ENCODE results near the gene UBE2V1.
"Not testable (repeated sequence)": the region's sequence is repeated elsewhere in the genome, so short reads cannot be mapped to it uniquely, and the experiment has no call there.

Gene UBE2V1

GRCh38 chr20:50107796-50108331 is 5.1 kb downstream of the UBE2V1 start:
- Histone ChIP-seq H3K27ac (ENCODE audit: low read depth in 2 of 2, low read length in 2 of 2) (no peak overlapping the region), H3K27me3 (ENCODE audit: control insufficient read depth in 2 of 2, insufficient read depth in 2 of 2, low read length in 2 of 2) (no peaks in the 10 kb centered on the region), H3K36me3 (ENCODE audit: control insufficient read depth in 2 of 2, insufficient read depth in 2 of 2, low read length in 2 of 2) (peaks cover 0 to 3% of the 10 kb centered on the region in 2 donors), H3K9me3 (ENCODE audit: control insufficient read depth in 2 of 2, low read length in 2 of 2) (no peaks in the 10 kb centered on the region), H3K4me1 (ENCODE audit: control insufficient read depth in 2 of 2, insufficient read depth in 2 of 2, low read length in 2 of 2) (peaks cover 40 to 41% of the 10 kb centered on the region in 2 donors), H3K4me3 (ENCODE audit: low read length in 2 of 2) (no peak overlapping the region), H3K9ac (ENCODE audit: low read depth in 1 of 2, low read length in 2 of 2) (no peak overlapping the region)

GRCh38 chr20:50107086-50107660 is 5.8 kb downstream of the UBE2V1 start:
- H3K4me1 ChIP-seq (ENCODE audit: control insufficient read depth in 2 of 2, insufficient read depth in 2 of 2, low read length in 2 of 2): peaks cover 38 to 39% of the 10 kb centered on the region in 2 donors
- no peak overlapping the region for H3K27ac ChIP-seq (ENCODE audit: low read depth in 2 of 2, low read length in 2 of 2)
- no peaks in the 10 kb centered on the region for H3K9me3 ChIP-seq (ENCODE audit: control insufficient read depth in 2 of 2, low read length in 2 of 2)

GRCh38 chr20:50106669-50107068 is 6.3 kb downstream of the UBE2V1 start:
- H3K36me3 ChIP-seq (ENCODE audit: control insufficient read depth in 2 of 2, insufficient read depth in 2 of 2, low read length in 2 of 2); H3K9ac ChIP-seq (ENCODE audit: low read depth in 1 of 2, low read length in 2 of 2); H3K27me3 ChIP-seq (ENCODE audit: control insufficient read depth in 2 of 2, insufficient read depth in 2 of 2, low read length in 2 of 2); H3K27ac ChIP-seq (ENCODE audit: low read depth in 2 of 2, low read length in 2 of 2); H3K9me3 ChIP-seq (ENCODE audit: control insufficient read depth in 2 of 2, low read length in 2 of 2); H3K4me3 ChIP-seq (ENCODE audit: low read length in 2 of 2): not testable (repeated sequence)
- H3K4me1 ChIP-seq (ENCODE audit: control insufficient read depth in 2 of 2, insufficient read depth in 2 of 2, low read length in 2 of 2): peaks cover 36% of the 10 kb centered on the region in 2 donors

More at GRCh38 chr20:50107086-50107660, 5.8 kb downstream of the UBE2V1 start:
- no peak overlapping the region for H3K9ac ChIP-seq (ENCODE audit: low read depth in 1 of 2, low read length in 2 of 2)
- no peaks in the 10 kb centered on the region for H3K27me3 ChIP-seq (ENCODE audit: control insufficient read depth in 2 of 2, insufficient read depth in 2 of 2, low read length in 2 of 2)
- no peak overlapping the region for H3K4me3 ChIP-seq (ENCODE audit: low read length in 2 of 2)
- peaks cover 0 to 3% of the 10 kb centered on the region in 2 donors for H3K36me3 ChIP-seq (ENCODE audit: control insufficient read depth in 2 of 2, insufficient read depth in 2 of 2, low read length in 2 of 2)

- H3K27ac ChIP-seq (ENCODE audit: low read depth in 2 of 2, low read length in 2 of 2); H3K36me3 ChIP-seq (ENCODE audit: control insufficient read depth in 2 of 2, insufficient read depth in 2 of 2, low read length in 2 of 2); H3K27me3 ChIP-seq (ENCODE audit: control insufficient read depth in 2 of 2, insufficient read depth in 2 of 2, low read length in 2 of 2); H3K9me3 ChIP-seq (ENCODE audit: control insufficient read depth in 2 of 2, low read length in 2 of 2); H3K4me3 ChIP-seq (ENCODE audit: low read length in 2 of 2); H3K9ac ChIP-seq (ENCODE audit: low read depth in 1 of 2, low read length in 2 of 2): not testable (repeated sequence)
- H3K4me1 ChIP-seq (ENCODE audit: control insufficient read depth in 2 of 2, insufficient read depth in 2 of 2, low read length in 2 of 2): peaks cover 11 to 19% of the 10 kb centered on the region in 2 donors
Measured at GRCh38 chr20:50103464-50104107, 9.4 kb downstream of the UBE2V1 start.

- not testable (repeated sequence) for H3K36me3 ChIP-seq (ENCODE audit: control insufficient read depth in 2 of 2, insufficient read depth in 2 of 2, low read length in 2 of 2); H3K27me3 ChIP-seq (ENCODE audit: control insufficient read depth in 2 of 2, insufficient read depth in 2 of 2, low read length in 2 of 2); H3K9ac ChIP-seq (ENCODE audit: low read depth in 1 of 2, low read length in 2 of 2); H3K27ac ChIP-seq (ENCODE audit: low read depth in 2 of 2, low read length in 2 of 2); H3K9me3 ChIP-seq (ENCODE audit: control insufficient read depth in 2 of 2, low read length in 2 of 2); H3K4me3 ChIP-seq (ENCODE audit: low read length in 2 of 2)
- H3K4me1 ChIP-seq (ENCODE audit: control insufficient read depth in 2 of 2, insufficient read depth in 2 of 2, low read length in 2 of 2): peaks cover 4 to 17% of the 10 kb centered on the region in 2 donors
Measured at GRCh38 chr20:50102551-50102950, 10.4 kb downstream of the UBE2V1 start.

GRCh38 chr20:50101887-50102286 is 11.1 kb downstream of the UBE2V1 start:
- Histone ChIP-seq H3K4me3 (ENCODE audit: low read length in 2 of 2) (no peak overlapping the region), H3K27me3 (ENCODE audit: control insufficient read depth in 2 of 2, insufficient read depth in 2 of 2, low read length in 2 of 2) (no peaks in the 10 kb centered on the region), H3K36me3 (ENCODE audit: control insufficient read depth in 2 of 2, insufficient read depth in 2 of 2, low read length in 2 of 2) (peaks cover 0 to 5% of the 10 kb centered on the region in 2 donors), H3K27ac (ENCODE audit: low read depth in 2 of 2, low read length in 2 of 2) (no peak overlapping the region), H3K4me1 (ENCODE audit: control insufficient read depth in 2 of 2, insufficient read depth in 2 of 2, low read length in 2 of 2) (peaks cover 4 to 17% of the 10 kb centered on the region in 2 donors), H3K9me3 (ENCODE audit: control insufficient read depth in 2 of 2, low read length in 2 of 2) (no peaks in the 10 kb centered on the region), H3K9ac (ENCODE audit: low read depth in 1 of 2, low read length in 2 of 2) (no peak overlapping the region)

- Histone ChIP-seq H3K4me3 (ENCODE audit: low read length in 2 of 2) (no peak overlapping the region), H3K9ac (ENCODE audit: low read depth in 1 of 2, low read length in 2 of 2) (no peak overlapping the region), H3K4me1 (ENCODE audit: control insufficient read depth in 2 of 2, insufficient read depth in 2 of 2, low read length in 2 of 2) (peaks cover 4 to 17% of the 10 kb centered on the region in 2 donors), H3K36me3 (ENCODE audit: control insufficient read depth in 2 of 2, insufficient read depth in 2 of 2, low read length in 2 of 2) (peaks cover 0 to 7% of the 10 kb centered on the region in 2 donors), H3K9me3 (ENCODE audit: control insufficient read depth in 2 of 2, low read length in 2 of 2) (no peaks in the 10 kb centered on the region), H3K27me3 (ENCODE audit: control insufficient read depth in 2 of 2, insufficient read depth in 2 of 2, low read length in 2 of 2) (no peaks in the 10 kb centered on the region), H3K27ac (ENCODE audit: low read depth in 2 of 2, low read length in 2 of 2) (no peak overlapping the region)
Measured at GRCh38 chr20:50101281-50101680, 11.7 kb downstream of the UBE2V1 start.

- H3K4me1 ChIP-seq (ENCODE audit: control insufficient read depth in 2 of 2, insufficient read depth in 2 of 2, low read length in 2 of 2): peaks cover 4 to 17% of the 10 kb centered on the region in 2 donors
- no peak overlapping the region for H3K27ac ChIP-seq (ENCODE audit: low read depth in 2 of 2, low read length in 2 of 2)
- H3K9me3 ChIP-seq (ENCODE audit: control insufficient read depth in 2 of 2, low read length in 2 of 2): no peaks in the 10 kb centered on the region
- peaks cover 7 to 14% of the 10 kb centered on the region in 2 donors for H3K36me3 ChIP-seq (ENCODE audit: control insufficient read depth in 2 of 2, insufficient read depth in 2 of 2, low read length in 2 of 2)
- no peaks in the 10 kb centered on the region for H3K27me3 ChIP-seq (ENCODE audit: control insufficient read depth in 2 of 2, insufficient read depth in 2 of 2, low read length in 2 of 2)
- H3K9ac ChIP-seq (ENCODE audit: low read depth in 1 of 2, low read length in 2 of 2): no peak overlapping the region
- no peak overlapping the region for H3K4me3 ChIP-seq (ENCODE audit: low read length in 2 of 2)
Measured at GRCh38 chr20:50100552-50100951, 12.4 kb downstream of the UBE2V1 start.

GRCh38 chr20:50099565-50099991 is 13.4 kb downstream of the UBE2V1 start:
- no peaks in the 10 kb centered on the region for H3K27me3 ChIP-seq (ENCODE audit: control insufficient read depth in 2 of 2, insufficient read depth in 2 of 2, low read length in 2 of 2)
- H3K36me3 ChIP-seq (ENCODE audit: control insufficient read depth in 2 of 2, insufficient read depth in 2 of 2, low read length in 2 of 2): peaks cover 15 to 24% of the 10 kb centered on the region in 2 donors
- peaks cover 4 to 17% of the 10 kb centered on the region in 2 donors for H3K4me1 ChIP-seq (ENCODE audit: control insufficient read depth in 2 of 2, insufficient read depth in 2 of 2, low read length in 2 of 2)
- H3K9ac ChIP-seq (ENCODE audit: low read depth in 1 of 2, low read length in 2 of 2): no peak overlapping the region
- H3K27ac ChIP-seq (ENCODE audit: low read depth in 2 of 2, low read length in 2 of 2): no peak overlapping the region
- H3K4me3 ChIP-seq (ENCODE audit: low read length in 2 of 2): no peak overlapping the region
- no peaks in the 10 kb centered on the region for H3K9me3 ChIP-seq (ENCODE audit: control insufficient read depth in 2 of 2, low read length in 2 of 2)

- Histone ChIP-seq H3K9me3 (ENCODE audit: control insufficient read depth in 2 of 2, low read length in 2 of 2) (no peaks in the 10 kb centered on the region), H3K27ac (ENCODE audit: low read depth in 2 of 2, low read length in 2 of 2) (no peak overlapping the region), H3K9ac (ENCODE audit: low read depth in 1 of 2, low read length in 2 of 2) (no peak overlapping the region), H3K4me1 (ENCODE audit: control insufficient read depth in 2 of 2, insufficient read depth in 2 of 2, low read length in 2 of 2) (peaks cover 4 to 17% of the 10 kb centered on the region in 2 donors), H3K36me3 (ENCODE audit: control insufficient read depth in 2 of 2, insufficient read depth in 2 of 2, low read length in 2 of 2) (peaks cover 20 to 26% of the 10 kb centered on the region in 2 donors), H3K4me3 (ENCODE audit: low read length in 2 of 2) (no peak overlapping the region), H3K27me3 (ENCODE audit: control insufficient read depth in 2 of 2, insufficient read depth in 2 of 2, low read length in 2 of 2) (no peaks in the 10 kb centered on the region)
Measured at GRCh38 chr20:50099113-50099512, 13.8 kb downstream of the UBE2V1 start.
